Thoracic aorta (tissue), 2 donors: ENCODE measurements around the gene ARHGAP31. TPM values are rescaled to one million over a fixed set of nuclear protein-coding genes. Genes with fewer than 3 reads are reported as not detected.

Experiments
- ATAC-seq: fragments of 150-250 bp; one replicate; pipeline ENCODE4 v1.8.0; 2017; ENCODE audit warnings: low read depth; ENCODE audit not compliant: insufficient number of reproducible peaks, low FRiP score
- DNase-seq: peaks from one replicate; pipeline ENCODE4 v3.0.0-alpha.2; 2020; ENCODE audit warnings: low spot score
- H3K27ac ChIP-seq, 2 donors: fragments of 200-600 bp; sonication (generic); 1 replicate in 1 of 2; 2 replicates in 1 of 2; pipeline ENCODE4 v1.5.1; 2016; ENCODE audit warnings: mild to moderate bottlenecking in 2 of 2, moderate library complexity in 2 of 2
- H3K27me3 ChIP-seq: fragments of 200-600 bp; sonication (generic); replicated peaks from 2 replicates; pipeline ENCODE4 v1.6.0; 2016; ENCODE audit warnings: mild to moderate bottlenecking; ENCODE audit not compliant: insufficient read depth
- H3K36me3 ChIP-seq: fragments of 200-600 bp; sonication (generic); one replicate; pipeline ENCODE4 v1.5.1; 2016
- H3K4me1 ChIP-seq, 2 donors: fragments of 200-600 bp; sonication (generic); 1 replicate in 1 of 2; 2 replicates in 1 of 2; pipeline versions ENCODE4 v1.5.1 to v1.6.0; 2016; ENCODE audit warnings: low read depth in 2 of 2, mild to moderate bottlenecking in 1 of 2; ENCODE audit not compliant: control insufficient read depth in 1 of 2
- H3K4me3 ChIP-seq: fragments of 200-600 bp; sonication (generic); 2 replicates; pipeline ENCODE4 v1.5.1; 2016; ENCODE audit warnings: mild to moderate bottlenecking
- H3K9me3 ChIP-seq: fragments of 200-600 bp; sonication (generic); 2 replicates; pipeline ENCODE4 v1.5.1; 2016
- CTCF ChIP-seq: fragments of 200-600 bp; sonication (generic); IDR thresholded peaks from one replicate; pipeline ENCODE4 v1.5.1; 2019; ENCODE audit warnings: antibody characterized with exemption
- total RNA-seq, 2 donors: library from RNA; depleted of rRNA; stranded (reverse); fragments of >200 nt; gene quantifications; one replicate each; pipeline versions ENCODE4 v1.1.0 to v1.2.3, GENCODE V29; 2016

ARHGAP31 gene
- total RNA-seq, 2 donors from 2014 or later: 20.8 to 33.6 TPM

- Histone ChIP-seq H3K27me3 (no peaks in the 10 kb centered on the region), H3K9me3 (peaks cover 5% of the 10 kb centered on the region), H3K36me3 (no peaks in the 10 kb centered on the region), H3K27ac (no peak overlapping the region), H3K4me3 (no peak overlapping the region), H3K4me1 (no peaks in the 10 kb centered on the region)
- no peak for ATAC-seq
- no peak for TF ChIP-seq CTCF
- DNase-seq: no peak
Measured at GRCh38 chr3:119420196-119420595, 126.0 kb downstream of the ARHGAP31 start.

- H3K36me3 ChIP-seq: peaks cover 24% of the 10 kb centered on the region
- H3K27me3 ChIP-seq: no peaks in the 10 kb centered on the region
- no peak overlapping the region for H3K4me3 ChIP-seq
- ATAC-seq: no peak
- peaks cover 46% of the 10 kb centered on the region for H3K9me3 ChIP-seq
- H3K4me1 ChIP-seq: no peaks in the 10 kb centered on the region
- no peak for DNase-seq
- H3K27ac ChIP-seq: no peak overlapping the region
- no peak for TF ChIP-seq CTCF
Measured at GRCh38 chr3:119427669-119428068, 133.5 kb downstream of the ARHGAP31 start.

- no peaks in the 10 kb centered on the region for H3K4me1 ChIP-seq
- H3K36me3 ChIP-seq: peaks cover 24% of the 10 kb centered on the region
- no peak for TF ChIP-seq CTCF
- H3K27me3 ChIP-seq: no peaks in the 10 kb centered on the region
- no peak overlapping the region for H3K27ac ChIP-seq
- DNase-seq (no peak), ATAC-seq (no peak)
- no peak overlapping the region for H3K4me3 ChIP-seq
- H3K9me3 ChIP-seq: peaks cover 46% of the 10 kb centered on the region
Measured at GRCh38 chr3:119428538-119428937, 134.4 kb downstream of the ARHGAP31 start.

- H3K9me3 ChIP-seq: peaks cover 10% of the 10 kb centered on the region
- no peak overlapping the region for H3K4me3 ChIP-seq
- H3K27me3 ChIP-seq: no peaks in the 10 kb centered on the region
- DNase-seq (no peak), ATAC-seq (no peak)
- H3K27ac ChIP-seq: no peak overlapping the region
- H3K36me3 ChIP-seq: peaks cover 65% of the 10 kb centered on the region
- no peak for TF ChIP-seq CTCF
- H3K4me1 ChIP-seq: no peaks in the 10 kb centered on the region
Measured at GRCh38 chr3:119433613-119434325, 139.6 kb downstream of the ARHGAP31 start.

- no peak for TF ChIP-seq CTCF
- no peak overlapping the region for H3K4me3 ChIP-seq
- H3K27ac ChIP-seq: no peak overlapping the region
- peaks cover 60% of the 10 kb centered on the region for H3K36me3 ChIP-seq
- DNase-seq (no peak), ATAC-seq (no peak)
- peaks cover 3% of the 10 kb centered on the region for H3K9me3 ChIP-seq
- no peaks in the 10 kb centered on the region for H3K27me3 ChIP-seq
- H3K4me1 ChIP-seq: no peaks in the 10 kb centered on the region
Measured at GRCh38 chr3:119434703-119435102, 140.5 kb downstream of the ARHGAP31 start.
